Measurements from ENCODE around the gene PSMD12. TPM values are rescaled to one million over a fixed set of nuclear protein-coding genes. Genes with fewer than 3 reads are reported as not detected.

The PSMD12 gene
- polyA plus RNA-seq, 1 donor from 2014 or later = 24.1 TPM

DNA sequence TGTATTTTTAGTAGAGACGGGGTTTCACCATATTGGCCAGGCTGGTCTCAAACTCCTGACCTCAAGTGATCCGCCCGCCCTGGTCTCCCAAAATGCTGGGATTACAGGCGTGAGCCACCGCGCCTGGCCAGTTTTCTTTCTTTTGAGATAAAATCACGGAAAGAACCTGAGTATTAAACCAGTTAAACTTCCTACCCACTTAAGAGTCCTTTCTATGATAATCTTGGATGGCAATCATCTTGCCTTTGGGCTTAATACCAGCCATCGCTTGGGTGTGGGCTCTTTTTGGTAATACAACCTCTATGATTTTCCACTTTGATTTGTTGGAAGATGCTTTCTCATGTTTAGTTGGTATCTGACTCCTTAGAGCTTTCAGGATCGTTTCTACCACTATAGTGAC is 34.7 kb upstream of the PSMD12 start:
- Histone ChIP-seq H3K36me3 (ENCODE audit: insufficient read depth, low read length) (no peaks in the 10 kb centered on the region), H3K4me3 (ENCODE audit: low read length) (no peak overlapping the region), H3K9ac (ENCODE audit: low read length) (no peak overlapping the region), H3K27ac (ENCODE audit: low read length) (no peak overlapping the region), H2AFZ (ENCODE audit: low read depth, low read length) (no peak overlapping the region), H3K27me3 (ENCODE audit: insufficient read depth, low read depth, low read length) (no peaks in the 10 kb centered on the region), H4K20me1 (ENCODE audit: insufficient read depth) (no peaks in the 10 kb centered on the region), H3K9me2 (ENCODE audit: insufficient read depth, low read length) (no peaks in the 10 kb centered on the region), H3K4me2 (ENCODE audit: low read length) (no peak overlapping the region), H3K9me3 (ENCODE audit: low read length) (no peaks in the 10 kb centered on the region), H3K79me2 (replicated peaks; ENCODE audit: insufficient read depth, low read length) (peaks cover 3% of the 10 kb centered on the region), H3F3A (ENCODE audit: insufficient read depth, low read length, poor library complexity, severe bottlenecking) (no peaks in the 10 kb centered on the region)
- TF ChIP-seq EZH2 (IDR thresholded peaks at IDR 0.05; ENCODE audit: borderline replicate concordance, insufficient read depth, low read length, poor library complexity, severe bottlenecking) (no peak), RAD21 (conservative IDR thresholded peaks at IDR 0.05) (no peak)

DNA sequence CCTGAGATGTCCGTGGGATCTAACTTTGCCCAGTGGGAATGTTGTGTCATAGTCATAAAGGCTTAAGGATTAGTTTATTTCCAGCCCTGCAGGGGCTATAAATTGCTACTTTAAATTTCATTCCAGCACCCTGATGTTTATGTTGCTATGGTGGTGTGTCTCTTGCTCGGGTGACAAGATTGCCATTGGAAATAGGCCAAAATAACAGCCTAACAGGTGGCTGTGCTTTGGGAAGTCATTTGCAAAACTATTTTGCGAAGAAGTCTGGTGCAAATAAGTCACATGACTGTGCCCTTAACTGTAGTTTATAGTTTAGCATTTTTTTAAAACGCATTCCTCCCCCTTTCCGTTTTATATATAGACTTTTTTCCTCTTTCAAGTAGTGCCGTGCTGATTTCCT is 33.8 kb upstream of the PSMD12 start:
- no peaks in the 10 kb centered on the region for H3F3A ChIP-seq (ENCODE audit: insufficient read depth, low read length, poor library complexity, severe bottlenecking)
- no peaks in the 10 kb centered on the region for H4K20me1 ChIP-seq (ENCODE audit: insufficient read depth)
- H3K9me2 ChIP-seq (ENCODE audit: insufficient read depth, low read length) = no peaks in the 10 kb centered on the region
- H2AFZ ChIP-seq (ENCODE audit: low read depth, low read length) = no peak overlapping the region
- H3K27me3 ChIP-seq (ENCODE audit: insufficient read depth, low read depth, low read length) = no peaks in the 10 kb centered on the region
- TF ChIP-seq EP300 (conservative IDR thresholded peaks at IDR 0.05; ENCODE audit: poor library complexity, severe bottlenecking) (no peak), EZH2 (IDR thresholded peaks at IDR 0.05; ENCODE audit: borderline replicate concordance, insufficient read depth, low read length, poor library complexity, severe bottlenecking) (no peak), RAD21 (conservative IDR thresholded peaks at IDR 0.05) (no peak), SMC3 (conservative IDR thresholded peaks at IDR 0.05; ENCODE audit: poor library complexity) (no peak), MXI1 (conservative IDR thresholded peaks at IDR 0.05; ENCODE audit: poor library complexity, severe bottlenecking) (no peak), POLR2AphosphoS5 (IDR thresholded peaks at IDR 0.05) (no peak), TAF1 (IDR thresholded peaks at IDR 0.05; ENCODE audit: low read depth) (no peak)
- TF ChIP-seq, protein P1, sequence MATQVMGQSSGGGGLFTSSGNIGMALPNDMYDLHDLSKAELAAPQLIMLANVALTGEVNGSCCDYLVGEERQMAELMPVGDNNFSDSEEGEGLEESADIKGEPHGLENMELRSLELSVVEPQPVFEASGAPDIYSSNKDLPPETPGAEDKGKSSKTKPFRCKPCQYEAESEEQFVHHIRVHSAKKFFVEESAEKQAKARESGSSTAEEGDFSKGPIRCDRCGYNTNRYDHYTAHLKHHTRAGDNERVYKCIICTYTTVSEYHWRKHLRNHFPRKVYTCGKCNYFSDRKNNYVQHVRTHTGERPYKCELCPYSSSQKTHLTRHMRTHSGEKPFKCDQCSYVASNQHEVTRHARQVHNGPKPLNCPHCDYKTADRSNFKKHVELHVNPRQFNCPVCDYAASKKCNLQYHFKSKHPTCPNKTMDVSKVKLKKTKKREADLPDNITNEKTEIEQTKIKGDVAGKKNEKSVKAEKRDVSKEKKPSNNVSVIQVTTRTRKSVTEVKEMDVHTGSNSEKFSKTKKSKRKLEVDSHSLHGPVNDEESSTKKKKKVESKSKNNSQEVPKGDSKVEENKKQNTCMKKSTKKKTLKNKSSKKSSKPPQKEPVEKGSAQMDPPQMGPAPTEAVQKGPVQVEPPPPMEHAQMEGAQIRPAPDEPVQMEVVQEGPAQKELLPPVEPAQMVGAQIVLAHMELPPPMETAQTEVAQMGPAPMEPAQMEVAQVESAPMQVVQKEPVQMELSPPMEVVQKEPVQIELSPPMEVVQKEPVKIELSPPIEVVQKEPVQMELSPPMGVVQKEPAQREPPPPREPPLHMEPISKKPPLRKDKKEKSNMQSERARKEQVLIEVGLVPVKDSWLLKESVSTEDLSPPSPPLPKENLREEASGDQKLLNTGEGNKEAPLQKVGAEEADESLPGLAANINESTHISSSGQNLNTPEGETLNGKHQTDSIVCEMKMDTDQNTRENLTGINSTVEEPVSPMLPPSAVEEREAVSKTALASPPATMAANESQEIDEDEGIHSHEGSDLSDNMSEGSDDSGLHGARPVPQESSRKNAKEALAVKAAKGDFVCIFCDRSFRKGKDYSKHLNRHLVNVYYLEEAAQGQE (IDR thresholded peaks at IDR 0.05; ENCODE audit: borderline replicate concordance) = no peak
- TF ChIP-seq, protein P2, sequence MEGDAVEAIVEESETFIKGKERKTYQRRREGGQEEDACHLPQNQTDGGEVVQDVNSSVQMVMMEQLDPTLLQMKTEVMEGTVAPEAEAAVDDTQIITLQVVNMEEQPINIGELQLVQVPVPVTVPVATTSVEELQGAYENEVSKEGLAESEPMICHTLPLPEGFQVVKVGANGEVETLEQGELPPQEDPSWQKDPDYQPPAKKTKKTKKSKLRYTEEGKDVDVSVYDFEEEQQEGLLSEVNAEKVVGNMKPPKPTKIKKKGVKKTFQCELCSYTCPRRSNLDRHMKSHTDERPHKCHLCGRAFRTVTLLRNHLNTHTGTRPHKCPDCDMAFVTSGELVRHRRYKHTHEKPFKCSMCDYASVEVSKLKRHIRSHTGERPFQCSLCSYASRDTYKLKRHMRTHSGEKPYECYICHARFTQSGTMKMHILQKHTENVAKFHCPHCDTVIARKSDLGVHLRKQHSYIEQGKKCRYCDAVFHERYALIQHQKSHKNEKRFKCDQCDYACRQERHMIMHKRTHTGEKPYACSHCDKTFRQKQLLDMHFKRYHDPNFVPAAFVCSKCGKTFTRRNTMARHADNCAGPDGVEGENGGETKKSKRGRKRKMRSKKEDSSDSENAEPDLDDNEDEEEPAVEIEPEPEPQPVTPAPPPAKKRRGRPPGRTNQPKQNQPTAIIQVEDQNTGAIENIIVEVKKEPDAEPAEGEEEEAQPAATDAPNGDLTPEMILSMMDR (IDR thresholded peaks at IDR 0.05; ENCODE audit: poor library complexity, severe bottlenecking) = no peak
- no peak overlapping the region for H3K27ac ChIP-seq (ENCODE audit: low read length)
- no peaks in the 10 kb centered on the region for H3K36me3 ChIP-seq (ENCODE audit: insufficient read depth, low read length)
- H3K4me3 ChIP-seq (ENCODE audit: low read length) = no peak overlapping the region
- no peaks in the 10 kb centered on the region for H3K9me3 ChIP-seq (ENCODE audit: low read length)
- no peak overlapping the region for H3K4me2 ChIP-seq (ENCODE audit: low read length)
- H3K79me2 ChIP-seq (replicated peaks; ENCODE audit: insufficient read depth, low read length) = peaks cover 3% of the 10 kb centered on the region
- no peak overlapping the region for H3K9ac ChIP-seq (ENCODE audit: low read length)

DNA sequence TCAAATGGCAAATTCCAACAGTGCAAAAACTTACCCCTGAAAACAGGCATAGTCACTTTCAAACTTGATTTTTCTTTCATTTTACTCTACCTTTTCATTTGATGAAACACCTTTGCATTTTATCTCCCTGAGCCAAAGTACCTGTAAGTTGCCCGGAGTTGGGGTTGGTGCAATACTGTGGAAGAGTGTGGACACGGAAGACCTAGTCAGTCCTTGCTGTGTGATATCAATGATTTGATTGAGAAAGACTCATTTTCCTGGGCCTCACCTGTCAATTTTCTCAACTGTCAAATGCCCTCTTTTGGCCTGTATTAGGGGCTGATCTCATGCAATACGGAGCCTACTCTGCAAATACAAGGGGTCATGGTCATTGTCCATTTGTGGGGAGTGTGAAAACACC is 33.3 kb upstream of the PSMD12 start:
- Histone ChIP-seq H3K27me3 (ENCODE audit: insufficient read depth, low read depth, low read length) (no peaks in the 10 kb centered on the region), H3K79me2 (replicated peaks; ENCODE audit: insufficient read depth, low read length) (peaks cover 3% of the 10 kb centered on the region), H3K36me3 (ENCODE audit: insufficient read depth, low read length) (no peaks in the 10 kb centered on the region), H2AFZ (ENCODE audit: low read depth, low read length) (no peak overlapping the region), H3K4me2 (ENCODE audit: low read length) (no peak overlapping the region), H4K20me1 (ENCODE audit: insufficient read depth) (no peaks in the 10 kb centered on the region), H3F3A (ENCODE audit: insufficient read depth, low read length, poor library complexity, severe bottlenecking) (no peaks in the 10 kb centered on the region), H3K9ac (ENCODE audit: low read length) (no peak overlapping the region), H3K9me3 (ENCODE audit: low read length) (no peaks in the 10 kb centered on the region), H3K27ac (ENCODE audit: low read length) (no peak overlapping the region), H3K4me3 (ENCODE audit: low read length) (no peak overlapping the region), H3K9me2 (ENCODE audit: insufficient read depth, low read length) (no peaks in the 10 kb centered on the region)
- no peak for TF ChIP-seq EP300 (conservative IDR thresholded peaks at IDR 0.05; ENCODE audit: poor library complexity, severe bottlenecking)
- TF ChIP-seq MXI1 (conservative IDR thresholded peaks at IDR 0.05; ENCODE audit: poor library complexity, severe bottlenecking) = no peak
- no peak for TF ChIP-seq SMC3 (conservative IDR thresholded peaks at IDR 0.05; ENCODE audit: poor library complexity)
- no peak for TF ChIP-seq EZH2 (IDR thresholded peaks at IDR 0.05; ENCODE audit: borderline replicate concordance, insufficient read depth, low read length, poor library complexity, severe bottlenecking)
- TF ChIP-seq, protein P2 (IDR thresholded peaks at IDR 0.05; ENCODE audit: poor library complexity, severe bottlenecking) = no peak
- no peak for TF ChIP-seq POLR2AphosphoS5 (IDR thresholded peaks at IDR 0.05)
- TF ChIP-seq, protein P1 (IDR thresholded peaks at IDR 0.05; ENCODE audit: borderline replicate concordance) = no peak
- no peak for TF ChIP-seq RAD21 (conservative IDR thresholded peaks at IDR 0.05)
- no peak for TF ChIP-seq TAF1 (IDR thresholded peaks at IDR 0.05; ENCODE audit: low read depth)

Data from neural cell (in vitro differentiated cells).